ENCODE data around the gene ZDHHC7. TPM values are rescaled to one million over a fixed set of nuclear protein-coding genes. Genes with fewer than 3 reads are reported as not detected.
A peak's percentile ranks its signal among the peaks of the same experiment; 100 is the strongest.

The ZDHHC7 gene
- total RNA-seq, 4 donors from 2014 or later, result 45.9 to 65.5 (median 54.3) TPM

DNA sequence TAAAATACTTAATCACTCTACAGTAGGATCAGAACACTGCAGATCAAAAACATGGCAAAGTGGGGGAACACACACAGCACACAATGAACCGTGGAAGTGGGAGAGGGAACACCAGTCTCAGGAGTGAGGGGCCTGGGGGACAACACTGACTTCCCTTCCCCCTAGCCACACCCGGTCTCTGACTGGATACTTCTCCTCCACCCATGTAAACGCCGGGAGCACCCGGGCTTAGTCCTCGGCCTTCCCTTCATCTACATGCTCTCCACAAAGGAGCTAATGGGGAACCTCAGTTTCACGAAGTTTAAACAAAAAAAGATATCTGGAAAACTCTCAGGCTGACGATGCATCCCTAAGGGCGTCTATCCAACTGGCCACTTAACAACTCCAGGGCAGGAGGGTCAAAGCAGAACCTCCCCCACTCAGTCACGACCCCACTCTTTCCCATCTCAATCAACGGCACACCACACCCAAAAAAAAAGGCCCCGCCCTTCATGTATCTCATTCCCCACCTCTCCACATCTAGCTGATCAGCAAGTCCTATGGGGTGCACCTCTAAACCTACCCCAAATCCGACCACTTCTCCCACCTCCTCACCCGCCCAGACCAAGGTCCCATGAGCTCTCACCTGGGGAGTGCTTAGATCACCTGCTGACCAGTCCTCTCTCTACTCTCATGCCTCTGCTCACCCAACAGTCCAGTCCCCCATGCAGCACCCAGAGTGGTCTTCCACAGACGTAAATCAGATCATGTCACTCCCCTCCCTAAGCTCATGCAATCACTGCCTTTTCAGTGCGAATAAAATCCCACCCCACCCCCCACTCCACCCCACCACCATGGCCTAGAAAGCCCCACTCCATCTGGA, 7.4 kb downstream of the ZDHHC7 start:
- H3K4me3 ChIP-seq, result no peak overlapping the region
- no peak for TF ChIP-seq POLR2AphosphoS5 (IDR thresholded peaks at IDR 0.05)
- TF ChIP-seq EP300 (IDR thresholded peaks at IDR 0.05), result no peak
- no peak for TF ChIP-seq POLR2A (IDR thresholded peaks at IDR 0.05)
- TF ChIP-seq, protein P1, sequence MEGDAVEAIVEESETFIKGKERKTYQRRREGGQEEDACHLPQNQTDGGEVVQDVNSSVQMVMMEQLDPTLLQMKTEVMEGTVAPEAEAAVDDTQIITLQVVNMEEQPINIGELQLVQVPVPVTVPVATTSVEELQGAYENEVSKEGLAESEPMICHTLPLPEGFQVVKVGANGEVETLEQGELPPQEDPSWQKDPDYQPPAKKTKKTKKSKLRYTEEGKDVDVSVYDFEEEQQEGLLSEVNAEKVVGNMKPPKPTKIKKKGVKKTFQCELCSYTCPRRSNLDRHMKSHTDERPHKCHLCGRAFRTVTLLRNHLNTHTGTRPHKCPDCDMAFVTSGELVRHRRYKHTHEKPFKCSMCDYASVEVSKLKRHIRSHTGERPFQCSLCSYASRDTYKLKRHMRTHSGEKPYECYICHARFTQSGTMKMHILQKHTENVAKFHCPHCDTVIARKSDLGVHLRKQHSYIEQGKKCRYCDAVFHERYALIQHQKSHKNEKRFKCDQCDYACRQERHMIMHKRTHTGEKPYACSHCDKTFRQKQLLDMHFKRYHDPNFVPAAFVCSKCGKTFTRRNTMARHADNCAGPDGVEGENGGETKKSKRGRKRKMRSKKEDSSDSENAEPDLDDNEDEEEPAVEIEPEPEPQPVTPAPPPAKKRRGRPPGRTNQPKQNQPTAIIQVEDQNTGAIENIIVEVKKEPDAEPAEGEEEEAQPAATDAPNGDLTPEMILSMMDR (IDR thresholded peaks at IDR 0.05), result no peak
- no peaks in the 10 kb centered on the region for H3K9me3 ChIP-seq
- no peaks in the 10 kb centered on the region for H3K36me3 ChIP-seq
- peak overlapping the region; percentile 72 for H3K27ac ChIP-seq
- peaks cover 97% of the 10 kb centered on the region for H3K4me1 ChIP-seq
- H3K27me3 ChIP-seq, result no peaks in the 10 kb centered on the region
- no peak for DNase-seq (ENCODE audit: low spot score in 2 of 2)
- 61% methylated on average over 16 of the region's 16 CpGs for WGBS

GRCh38 chr16:85003076-85003475, 8.3 kb downstream of the ZDHHC7 start:
- Histone ChIP-seq H3K36me3 (no peaks in the 10 kb centered on the region), H3K9me3 (no peaks in the 10 kb centered on the region), H3K4me1 (peaks cover 94% of the 10 kb centered on the region), H3K27ac (peak overlapping the region; percentile 34), H3K27me3 (no peaks in the 10 kb centered on the region), H3K4me3 (peak overlapping the region; percentile 25)
- no peak for TF ChIP-seq EP300 (IDR thresholded peaks at IDR 0.05)
- TF ChIP-seq, protein P1 (IDR thresholded peaks at IDR 0.05), result no peak
- no peak for DNase-seq (ENCODE audit: low spot score in 2 of 2)
- WGBS, result 89% methylated on average over 13 of the region's 13 CpGs

- Histone ChIP-seq H3K9me3 (no peaks in the 10 kb centered on the region), H3K27ac (peak overlapping the region; percentile 34), H3K27me3 (no peaks in the 10 kb centered on the region), H3K4me1 (peaks cover 90% of the 10 kb centered on the region), H3K4me3 (peak overlapping the region; percentile 25), H3K36me3 (no peaks in the 10 kb centered on the region)
- TF ChIP-seq EP300 (IDR thresholded peaks at IDR 0.05) (no peak), POLR2AphosphoS5 (IDR thresholded peaks at IDR 0.05) (no peak), POLR2A (IDR thresholded peaks at IDR 0.05) (no peak)
- TF ChIP-seq, protein P1 (IDR thresholded peaks at IDR 0.05), result no peak
- DNase-seq (ENCODE audit: low spot score in 2 of 2), result no peak
- 63% methylated on average over 12 of the region's 12 CpGs for WGBS
Observed at GRCh38 chr16:85002608-85003007, 8.7 kb downstream of the ZDHHC7 start.

GRCh38 chr16:85002099-85002541, 9.2 kb downstream of the ZDHHC7 start:
- Histone ChIP-seq H3K4me1 (peaks cover 88% of the 10 kb centered on the region), H3K36me3 (no peaks in the 10 kb centered on the region), H3K27me3 (no peaks in the 10 kb centered on the region), H3K4me3 (peak overlapping the region; percentile 25), H3K27ac (peak overlapping the region; percentile 34), H3K9me3 (no peaks in the 10 kb centered on the region)
- 55% methylated on average over 10 of the region's 10 CpGs for WGBS
- DNase-seq (ENCODE audit: low spot score in 2 of 2), result no peak
- TF ChIP-seq, protein P1 (IDR thresholded peaks at IDR 0.05), result no peak
- no peak for TF ChIP-seq POLR2AphosphoS5 (IDR thresholded peaks at IDR 0.05)

GRCh38 chr16:84999857-85000480, 11.4 kb downstream of the ZDHHC7 start:
- H3K9me3 ChIP-seq, result no peaks in the 10 kb centered on the region
- H3K27me3 ChIP-seq, result no peaks in the 10 kb centered on the region
- 70% methylated on average over 11 of the region's 11 CpGs for WGBS
- TF ChIP-seq POLR2A (IDR thresholded peaks at IDR 0.05), result no peak
- no peak for TF ChIP-seq POLR2AphosphoS5 (IDR thresholded peaks at IDR 0.05)
- TF ChIP-seq EP300 (IDR thresholded peaks at IDR 0.05), result no peak
- TF ChIP-seq, protein P1 (IDR thresholded peaks at IDR 0.05), result no peak
- no peak for DNase-seq (ENCODE audit: low spot score in 2 of 2)
- peak overlapping the region; percentile 74 for H3K27ac ChIP-seq
- no peak overlapping the region for H3K4me3 ChIP-seq
- H3K4me1 ChIP-seq, result peaks cover 84% of the 10 kb centered on the region
- peaks cover 7% of the 10 kb centered on the region for H3K36me3 ChIP-seq

Data from suprapubic skin (tissue), 4 donors.